Endometrial microvascular endothelial cells (primary cell): Measurements from ENCODE around the gene RP9. TPM values are rescaled to one million over a fixed set of nuclear protein-coding genes. Genes with fewer than 3 reads are reported as not detected.

ENCODE experiments used
- total RNA-seq: library from RNA; depleted of rRNA; stranded (reverse); fragments of >200 nt; gene quantifications from one replicate; pipeline ENCODE4 v1.2.3, GENCODE V29; 2015; ENCODE audit errors: inconsistent ontology term

The RP9 gene
- total RNA-seq, 1 donor from 2014 or later, result 4.6 TPM

Other genes with a start within 250 kb of the RP9 start
- 26.5 TPM for gene KBTBD2, start 217.6 kb downstream of the RP9 start, total RNA-seq
- gene FKBP9, start 152.0 kb downstream of the RP9 start, total RNA-seq, result 114 TPM
- 20.3 TPM for gene NT5C3A, start 46.6 kb downstream of the RP9 start, total RNA-seq
- 9.7 TPM for gene BBS9, start 20.2 kb upstream of the RP9 start, total RNA-seq